Activated CD8-positive, alpha-beta T cell treated with anti-CD3 and anti-CD28 coated beads for 36 hours (primary cell): ENCODE measurements around the gene NRSN2. TPM values are rescaled to one million over a fixed set of nuclear protein-coding genes. Genes with fewer than 3 reads are reported as not detected.

Experiments
- ATAC-seq: fragments of 200-7000 bp; cut with Tn5 transposase; one replicate; pipeline ENCODE4 v1.10.0; 2021; ENCODE audit warnings: mild to moderate bottlenecking, moderate library complexity
- CTCF ChIA-PET: fragments of 350-600 bp; sonication (Branson Sonifier 250); formaldehyde crosslinking; loops from one replicate; lab custom pipeline; 2021; ENCODE audit warnings: antibody characterized with exemption; lab: Charles Lee
- POLR2A ChIA-PET: fragments of 350-600 bp; sonication (Branson Sonifier 250); formaldehyde crosslinking; loops from one replicate; lab custom pipeline; 2021; ENCODE audit warnings: antibody characterized with exemption; lab: Charles Lee
- DNase-seq: peaks from one replicate; pipeline ENCODE4 v3.0.0-alpha.2; 2020
- H3K27ac Mint-ChIP-seq: one replicate; pipeline ENCODE4 v1.8.0; 2021; ENCODE audit warnings: mild to moderate bottlenecking, mixed read lengths
- H3K27me3 Mint-ChIP-seq: one replicate; pipeline ENCODE4 v1.8.0; 2021; ENCODE audit warnings: mixed read lengths
- H3K36me3 Mint-ChIP-seq: one replicate; pipeline ENCODE4 v1.8.0; 2021; ENCODE audit warnings: low read depth, mixed read lengths
- H3K4me1 Mint-ChIP-seq: one replicate; pipeline ENCODE4 v1.8.0; 2021; ENCODE audit warnings: low read depth, mixed read lengths
- H3K4me3 Mint-ChIP-seq: one replicate; pipeline ENCODE4 v1.8.0; 2021; ENCODE audit warnings: mild to moderate bottlenecking, moderate library complexity, mixed read lengths
- H3K9me3 Mint-ChIP-seq: one replicate; pipeline ENCODE4 v1.8.0; 2021; ENCODE audit warnings: mixed read lengths
- CTCF ChIP-seq: fragments of 200-600 bp; IDR thresholded peaks from one replicate; pipeline ENCODE4 v1.8.0; 2022; ENCODE audit warnings: antibody characterized with exemption, mild to moderate bottlenecking
- intact Hi-C: fragments of 100-400 bp; cut with micrococcal nuclease; formaldehyde crosslinking; loops from one replicate; pipeline ENCODE4 v1.10.0; 2022
- total RNA-seq, 2 experiments: library from RNA; stranded (reverse); gene quantifications; one replicate each; pipeline ENCODE4 v1.2.3, GENCODE V29; 2021

The NRSN2 gene
- total RNA-seq, 2 experiments from 2014 or later: 8.0 to 8.7 TPM

- ChIA-PET CTCF (interaction anchor here (1.0 to 4.4 kb wide), 4 partner anchors 9 to 61 kb away, joined by 3 to 19 read pairs (median 5); no protein-coding TSS in a partner anchor), POLR2A (interaction anchor here (9.1 kb wide), 1 partner anchor 21 kb away, joined by 94 read pairs; the partner anchor contains the start of gene SOX12)
- H3K27ac Mint-ChIP-seq: peak overlapping the region; percentile 12
- H3K36me3 Mint-ChIP-seq: peaks cover 39% of the 10 kb centered on the region
- H3K4me3 Mint-ChIP-seq: no peak overlapping the region
- H3K4me1 Mint-ChIP-seq: peaks cover 35% of the 10 kb centered on the region
- DNase-seq (peak; percentile 17), ATAC-seq (peak; percentile 43)
- no peaks in the 10 kb centered on the region for H3K9me3 Mint-ChIP-seq
- intact Hi-C loops: no loop called here
- TF ChIP-seq CTCF: no peak
- no peaks in the 10 kb centered on the region for H3K27me3 Mint-ChIP-seq
Observed at GRCh38 chr20:301886-302848, 44.7 kb upstream of the NRSN2 start.

- no peak for TF ChIP-seq CTCF
- ChIA-PET CTCF (no interaction called here), POLR2A (no interaction called here)
- Mint-ChIP-seq H3K4me1 (peaks cover 32% of the 10 kb centered on the region), H3K27ac (no peak overlapping the region), H3K36me3 (peaks cover 13% of the 10 kb centered on the region), H3K9me3 (no peaks in the 10 kb centered on the region), H3K27me3 (no peaks in the 10 kb centered on the region), H3K4me3 (no peak overlapping the region)
- intact Hi-C loops: no loop called here
- no peak for ATAC-seq
- no peak for DNase-seq
Observed at GRCh38 chr20:305745-306144, 41.2 kb upstream of the NRSN2 start.

- no peak for TF ChIP-seq CTCF
- ChIA-PET CTCF (interaction anchor here (1.0 to 2.9 kb wide), 5 partner anchors 9 to 22 kb away, joined by 3 to 9 read pairs (median 4); no protein-coding TSS in a partner anchor), POLR2A (interaction anchor here (1.8 to 2.4 kb wide), 3 partner anchors 10 to 16 kb away, joined by 8 to 13 read pairs (median 12); no protein-coding TSS in a partner anchor)
- Mint-ChIP-seq H3K27ac (no peak overlapping the region), H3K4me3 (no peak overlapping the region), H3K36me3 (no peaks in the 10 kb centered on the region), H3K27me3 (no peaks in the 10 kb centered on the region), H3K4me1 (peaks cover 15% of the 10 kb centered on the region), H3K9me3 (no peaks in the 10 kb centered on the region)
- no peak for DNase-seq
- no peak for ATAC-seq
- intact Hi-C loops: no loop called here
Observed at GRCh38 chr20:308427-309038, 38.4 kb upstream of the NRSN2 start.

- intact Hi-C loops: no loop called here
- CTCF ChIA-PET: interaction anchor here (1.0 to 2.9 kb wide), 7 partner anchors 10 to 129 kb away, joined by 3 to 9 read pairs (median 4); no protein-coding TSS in a partner anchor
- TF ChIP-seq CTCF: no peak
- H3K27ac Mint-ChIP-seq: no peak overlapping the region
- ATAC-seq (no peak), DNase-seq (no peak)
- no peaks in the 10 kb centered on the region for H3K27me3 Mint-ChIP-seq
- no peaks in the 10 kb centered on the region for H3K36me3 Mint-ChIP-seq
- POLR2A ChIA-PET: interaction anchor here (1.0 to 2.4 kb wide), 4 partner anchors 11 to 17 kb away, joined by 3 to 13 read pairs (median 10); no protein-coding TSS in a partner anchor
- H3K9me3 Mint-ChIP-seq: no peaks in the 10 kb centered on the region
- peaks cover 15% of the 10 kb centered on the region for H3K4me1 Mint-ChIP-seq
- peak overlapping the region; percentile 66 for H3K4me3 Mint-ChIP-seq
Observed at GRCh38 chr20:309306-309840, 37.5 kb upstream of the NRSN2 start.
